LNCAP (cell line): Measurements from ENCODE around the gene ROCK1.

ENCODE experiments used
- CTCF ChIP-seq: fragments of 450-650 bp; IDR thresholded peaks from 2 replicates; pipeline ENCODE4 v1.5.1; 2017; ENCODE audit warnings: mild to moderate bottlenecking

The ROCK1 gene

GRCh38 chr18:21096760-21097159 is 14.9 kb downstream of the ROCK1 start:
- no peak for TF ChIP-seq CTCF

DNA sequence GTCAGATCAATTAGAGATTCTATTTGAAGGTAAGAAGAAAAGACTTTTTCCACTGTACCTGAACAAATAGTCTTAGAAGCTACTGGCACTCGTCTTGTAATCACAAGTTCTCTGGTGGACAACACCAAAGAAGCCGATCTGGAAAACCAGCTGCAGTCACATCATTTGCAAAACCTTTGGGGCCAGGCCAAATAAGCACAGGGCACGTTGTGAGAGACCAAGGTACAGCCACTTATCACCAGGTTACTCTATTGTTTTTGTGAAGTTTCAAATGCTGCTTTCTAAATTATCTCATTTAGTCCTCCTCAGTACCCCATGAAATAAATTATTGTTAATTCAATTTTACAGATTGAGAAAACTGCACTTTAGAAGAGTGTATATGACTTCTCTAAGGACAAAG is 18.5 kb downstream of the ROCK1 start:
- no peak for TF ChIP-seq CTCF

DNA sequence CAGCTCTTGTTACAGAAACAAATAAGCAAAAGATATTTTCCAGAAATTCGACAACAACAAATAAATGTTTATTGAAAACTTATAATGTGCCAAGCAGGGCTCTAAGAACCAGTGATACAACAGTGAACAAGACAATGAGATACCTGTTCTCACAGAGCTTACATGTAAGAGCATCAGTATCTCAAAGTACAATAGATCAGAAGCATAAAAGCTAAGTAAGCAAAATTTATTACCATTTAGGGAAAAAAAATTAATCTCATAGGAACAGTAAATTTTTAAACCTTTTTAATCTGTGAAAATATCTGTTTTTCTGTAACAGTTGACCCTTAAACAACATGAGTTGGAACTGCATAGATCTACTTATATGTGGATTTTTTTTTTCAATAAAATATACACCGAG is 20.9 kb downstream of the ROCK1 start:
- TF ChIP-seq CTCF, result no peak

DNA sequence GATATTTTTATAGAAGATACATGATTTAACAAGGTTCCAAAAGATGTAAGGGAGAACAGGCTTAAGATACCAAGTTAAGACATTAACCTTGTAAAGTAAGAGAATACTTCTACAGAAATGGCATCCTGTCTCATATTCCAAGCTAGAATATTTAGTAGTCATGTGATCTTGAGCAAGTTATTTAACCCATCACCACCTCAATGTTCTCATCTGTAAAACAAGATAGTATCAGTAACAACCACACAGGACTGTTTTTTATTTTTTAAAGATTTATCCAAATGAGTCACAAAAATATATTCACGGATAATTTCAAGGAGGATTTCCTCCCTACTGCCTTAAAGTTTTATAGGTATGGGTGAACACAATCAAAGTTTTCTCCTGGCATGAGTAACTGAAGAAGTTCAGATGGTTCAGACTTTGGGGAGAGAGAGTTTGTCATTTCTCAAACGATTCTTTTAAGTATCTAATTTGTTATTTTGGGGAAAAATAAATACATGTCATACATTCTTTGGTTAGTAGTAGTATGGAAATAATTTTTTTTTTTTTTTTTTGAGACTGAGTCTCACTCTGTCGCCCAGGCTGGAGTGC is 25.9 kb downstream of the ROCK1 start:
- TF ChIP-seq CTCF, result no peak

GRCh38 chr18:21084511-21085078 is 27.0 kb downstream of the ROCK1 start:
- TF ChIP-seq CTCF, result no peak

- no peak for TF ChIP-seq CTCF
Measured at GRCh38 chr18:21083017-21083416, 28.6 kb downstream of the ROCK1 start.

DNA sequence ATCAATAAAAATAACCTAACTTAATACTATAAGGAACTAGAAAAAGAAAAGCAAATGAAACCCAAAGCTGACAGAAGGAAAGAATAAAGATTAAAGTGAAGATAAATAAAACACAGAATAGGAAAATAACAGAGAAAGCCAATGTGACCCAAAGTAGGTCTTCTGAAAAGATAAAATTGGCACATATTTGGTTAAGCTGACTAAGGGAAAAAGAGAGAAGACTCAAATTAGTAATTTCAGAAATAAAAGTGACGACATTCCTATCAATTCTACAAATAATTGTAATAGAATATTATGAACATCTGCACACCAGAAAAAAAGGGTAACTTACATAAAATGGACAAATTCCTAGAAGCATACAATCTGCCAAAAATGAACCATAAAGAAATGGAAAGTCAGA is 30.2 kb downstream of the ROCK1 start:
- no peak for TF ChIP-seq CTCF

- TF ChIP-seq CTCF, result no peak
Measured at GRCh38 chr18:21080576-21080975, 31.0 kb downstream of the ROCK1 start.
